Measurements from ENCODE around the gene HPCAL1.
"Not testable (repeated sequence)": the region's sequence is repeated elsewhere in the genome, so short reads cannot be mapped to it uniquely, and the experiment has no call there.

The HPCAL1 gene

DNA sequence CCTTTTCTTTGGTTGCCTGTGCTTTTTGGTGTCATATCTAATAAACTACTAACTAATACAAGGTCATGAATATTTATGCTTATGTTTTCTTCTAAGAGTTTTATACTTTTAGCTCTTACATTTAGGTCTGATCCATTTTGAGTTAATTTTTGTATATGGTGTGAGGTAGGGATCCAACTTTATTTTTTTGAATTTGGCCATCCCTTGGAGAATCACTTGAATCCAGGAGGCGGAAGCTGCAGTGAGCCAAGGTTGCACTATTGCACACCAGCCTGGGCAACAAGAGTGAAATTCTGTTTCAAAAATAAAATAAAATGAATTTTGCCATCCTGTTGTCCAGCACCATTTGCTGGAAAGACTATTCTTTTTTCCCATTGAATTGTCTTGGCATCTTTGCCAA, 8.6 kb upstream of the HPCAL1 start:
- no peak overlapping the region for H3K4me3 ChIP-seq (ENCODE audit: low read depth, low read length)
- TF ChIP-seq, protein P1, sequence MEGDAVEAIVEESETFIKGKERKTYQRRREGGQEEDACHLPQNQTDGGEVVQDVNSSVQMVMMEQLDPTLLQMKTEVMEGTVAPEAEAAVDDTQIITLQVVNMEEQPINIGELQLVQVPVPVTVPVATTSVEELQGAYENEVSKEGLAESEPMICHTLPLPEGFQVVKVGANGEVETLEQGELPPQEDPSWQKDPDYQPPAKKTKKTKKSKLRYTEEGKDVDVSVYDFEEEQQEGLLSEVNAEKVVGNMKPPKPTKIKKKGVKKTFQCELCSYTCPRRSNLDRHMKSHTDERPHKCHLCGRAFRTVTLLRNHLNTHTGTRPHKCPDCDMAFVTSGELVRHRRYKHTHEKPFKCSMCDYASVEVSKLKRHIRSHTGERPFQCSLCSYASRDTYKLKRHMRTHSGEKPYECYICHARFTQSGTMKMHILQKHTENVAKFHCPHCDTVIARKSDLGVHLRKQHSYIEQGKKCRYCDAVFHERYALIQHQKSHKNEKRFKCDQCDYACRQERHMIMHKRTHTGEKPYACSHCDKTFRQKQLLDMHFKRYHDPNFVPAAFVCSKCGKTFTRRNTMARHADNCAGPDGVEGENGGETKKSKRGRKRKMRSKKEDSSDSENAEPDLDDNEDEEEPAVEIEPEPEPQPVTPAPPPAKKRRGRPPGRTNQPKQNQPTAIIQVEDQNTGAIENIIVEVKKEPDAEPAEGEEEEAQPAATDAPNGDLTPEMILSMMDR (IDR thresholded peaks at IDR 0.05; ENCODE audit: low read depth, low read length), result no peak

DNA sequence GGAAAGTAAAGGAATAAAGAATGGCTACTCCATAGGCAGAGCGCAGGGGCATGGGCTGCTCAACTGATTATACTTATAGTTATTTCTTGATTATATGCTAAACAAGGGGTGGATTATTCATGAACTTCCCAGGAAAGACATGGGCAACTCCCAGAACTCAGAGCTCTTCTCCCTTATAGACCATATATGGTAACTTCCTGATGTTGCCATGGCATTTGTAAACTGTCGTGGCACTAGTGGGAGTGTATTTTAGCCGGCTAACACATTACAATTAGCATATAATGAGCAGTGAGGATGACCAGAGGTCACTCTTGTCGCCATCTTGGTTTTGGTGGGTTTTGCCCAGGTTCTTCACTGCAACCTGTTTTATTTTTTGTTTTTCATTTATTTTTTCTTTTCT, 7.1 kb upstream of the HPCAL1 start:
- H3K4me3 ChIP-seq (ENCODE audit: low read depth, low read length), result not testable (repeated sequence)

DNA sequence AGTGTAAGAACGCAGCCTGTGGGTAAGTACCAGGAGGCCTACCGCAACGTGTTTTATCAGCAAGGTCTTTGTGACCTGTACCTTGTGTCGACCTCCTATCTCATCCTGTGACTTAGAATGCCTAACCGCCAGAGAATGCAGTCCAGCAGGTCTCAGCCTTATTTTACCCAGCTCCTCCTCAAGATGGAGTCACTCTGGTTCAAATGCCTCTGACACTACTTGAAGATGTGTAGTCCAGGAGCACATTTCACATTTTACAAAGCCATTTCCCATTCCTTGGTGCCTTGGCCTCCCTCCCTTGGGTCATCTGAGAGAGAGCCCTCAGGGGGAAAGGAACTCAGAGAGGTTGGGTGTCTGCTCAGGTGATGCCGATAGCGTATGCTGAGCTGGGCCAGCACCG, 6.6 kb upstream of the HPCAL1 start:
- TF ChIP-seq, protein P1 (IDR thresholded peaks at IDR 0.05; ENCODE audit: low read depth, low read length), result no peak
- H3K4me3 ChIP-seq (ENCODE audit: low read depth, low read length), result no peak overlapping the region

DNA sequence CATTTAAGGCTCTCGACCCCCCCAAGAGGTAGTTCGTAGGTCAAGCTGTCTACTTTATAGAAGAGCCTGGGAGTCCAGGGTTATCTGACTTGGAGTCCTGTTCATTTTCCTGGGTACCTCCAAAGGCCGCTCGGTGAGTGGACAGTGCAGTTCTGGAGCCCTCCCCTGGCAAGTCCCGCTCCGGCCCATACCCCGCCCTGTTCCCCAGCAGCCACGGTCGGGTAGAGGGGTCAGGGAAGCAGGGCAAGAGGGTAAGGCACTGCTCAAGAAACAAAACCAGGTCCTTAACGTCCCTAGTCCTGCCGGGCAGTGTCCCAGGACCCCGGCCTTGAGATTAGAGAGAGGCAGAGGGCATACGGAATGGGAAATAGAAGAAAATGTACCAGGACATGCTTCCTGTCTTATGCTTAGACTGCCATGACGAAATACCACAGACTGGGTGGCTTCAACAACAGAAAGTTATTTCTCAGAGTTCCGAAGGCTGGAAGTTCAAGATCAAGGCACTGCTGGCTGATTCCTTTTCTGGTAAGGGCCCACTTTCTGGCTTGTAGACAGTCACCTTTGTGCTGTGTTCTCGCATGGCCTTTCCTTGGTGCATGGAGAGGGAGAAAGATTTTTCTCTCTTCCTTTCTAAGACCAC, 5.4 kb upstream of the HPCAL1 start:
- H3K4me3 ChIP-seq (ENCODE audit: low read depth, low read length), result no peak overlapping the region

DNA sequence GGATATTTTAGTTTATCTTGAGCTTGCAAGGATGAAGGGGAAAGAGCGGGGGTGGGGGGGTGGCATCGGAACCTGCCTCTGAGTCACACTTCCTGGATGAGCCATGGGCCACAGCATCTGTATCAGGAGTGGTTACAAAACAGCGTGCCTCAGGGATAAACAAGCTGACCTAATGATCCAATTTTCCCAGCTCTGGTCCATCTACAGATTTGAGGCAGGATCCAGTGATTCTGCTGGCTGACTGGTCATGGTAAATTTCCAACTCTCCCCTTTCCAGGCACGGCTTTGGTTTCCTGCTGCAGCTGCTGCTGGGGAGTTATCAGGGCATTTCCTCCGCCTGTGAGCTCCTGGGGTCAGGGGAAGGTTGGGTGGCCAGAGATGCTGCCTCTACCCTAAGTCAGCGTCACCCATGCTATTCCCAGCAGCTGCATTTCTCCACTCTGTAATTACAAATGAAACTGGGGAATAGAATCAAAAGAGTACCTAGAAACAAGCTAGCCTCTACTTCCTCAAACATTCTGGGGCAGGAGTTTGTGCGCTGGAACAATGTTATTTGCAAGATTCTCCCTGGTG, 4.7 kb upstream of the HPCAL1 start:
- H3K4me3 ChIP-seq (ENCODE audit: low read depth, low read length), result no peak overlapping the region

More for the DNA sequence above, 5.4 kb upstream of the HPCAL1 start:
- TF ChIP-seq, protein P1 (IDR thresholded peaks at IDR 0.05; ENCODE audit: low read depth, low read length), result no peak

DNA sequence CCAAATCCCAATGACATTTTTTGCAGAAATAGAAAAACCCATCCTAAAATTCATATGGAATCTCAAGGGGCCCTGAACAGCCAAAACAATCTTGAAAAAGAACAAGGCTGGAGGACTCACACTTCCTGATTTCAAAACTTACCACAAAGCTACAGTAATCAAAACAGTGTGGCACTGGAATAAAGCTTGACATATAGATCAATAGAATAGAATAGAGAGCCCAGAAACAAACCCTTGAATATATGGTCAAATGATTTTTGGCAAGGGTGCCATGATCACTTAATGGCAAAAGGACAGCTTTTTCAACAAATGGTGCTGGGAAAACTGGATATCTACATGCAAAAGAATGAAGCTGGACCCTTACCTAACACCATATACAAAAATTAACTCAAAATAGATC, 3.9 kb upstream of the HPCAL1 start:
- not testable (repeated sequence) for H3K4me3 ChIP-seq (ENCODE audit: low read depth, low read length)

More for the DNA sequence above, 4.7 kb upstream of the HPCAL1 start:
- TF ChIP-seq, protein P1 (IDR thresholded peaks at IDR 0.05; ENCODE audit: low read depth, low read length), result no peak

DNA sequence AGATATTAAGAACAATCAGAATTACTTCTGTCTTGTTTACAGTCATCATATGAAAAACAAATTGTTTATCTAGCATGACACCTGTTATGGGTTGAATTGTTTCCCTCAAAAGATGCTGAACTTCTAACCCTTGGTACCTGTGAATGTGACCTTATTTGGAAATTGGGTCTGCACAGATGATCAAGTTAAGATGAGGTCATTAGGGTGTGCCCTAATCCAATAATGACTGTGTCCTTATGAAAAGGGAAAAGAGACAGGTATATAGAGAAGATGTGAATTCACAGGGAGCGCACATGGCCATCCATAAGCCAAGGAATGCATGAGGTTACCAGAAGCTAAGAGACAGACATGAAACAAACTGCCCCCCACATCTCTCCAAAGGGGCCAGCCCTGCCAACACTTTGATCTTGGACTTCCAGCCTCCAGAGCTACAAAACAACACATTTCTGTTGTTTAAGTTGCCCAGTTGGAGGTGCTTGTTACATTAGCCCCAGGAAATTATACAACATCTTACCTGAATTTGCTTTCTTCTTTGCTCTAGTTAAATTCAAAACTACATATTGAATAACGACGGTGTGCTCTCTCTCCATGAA, 2.3 kb upstream of the HPCAL1 start:
- no peak overlapping the region for H3K4me3 ChIP-seq (ENCODE audit: low read depth, low read length)
- TF ChIP-seq, protein P1 (IDR thresholded peaks at IDR 0.05; ENCODE audit: low read depth, low read length), result no peak

DNA sequence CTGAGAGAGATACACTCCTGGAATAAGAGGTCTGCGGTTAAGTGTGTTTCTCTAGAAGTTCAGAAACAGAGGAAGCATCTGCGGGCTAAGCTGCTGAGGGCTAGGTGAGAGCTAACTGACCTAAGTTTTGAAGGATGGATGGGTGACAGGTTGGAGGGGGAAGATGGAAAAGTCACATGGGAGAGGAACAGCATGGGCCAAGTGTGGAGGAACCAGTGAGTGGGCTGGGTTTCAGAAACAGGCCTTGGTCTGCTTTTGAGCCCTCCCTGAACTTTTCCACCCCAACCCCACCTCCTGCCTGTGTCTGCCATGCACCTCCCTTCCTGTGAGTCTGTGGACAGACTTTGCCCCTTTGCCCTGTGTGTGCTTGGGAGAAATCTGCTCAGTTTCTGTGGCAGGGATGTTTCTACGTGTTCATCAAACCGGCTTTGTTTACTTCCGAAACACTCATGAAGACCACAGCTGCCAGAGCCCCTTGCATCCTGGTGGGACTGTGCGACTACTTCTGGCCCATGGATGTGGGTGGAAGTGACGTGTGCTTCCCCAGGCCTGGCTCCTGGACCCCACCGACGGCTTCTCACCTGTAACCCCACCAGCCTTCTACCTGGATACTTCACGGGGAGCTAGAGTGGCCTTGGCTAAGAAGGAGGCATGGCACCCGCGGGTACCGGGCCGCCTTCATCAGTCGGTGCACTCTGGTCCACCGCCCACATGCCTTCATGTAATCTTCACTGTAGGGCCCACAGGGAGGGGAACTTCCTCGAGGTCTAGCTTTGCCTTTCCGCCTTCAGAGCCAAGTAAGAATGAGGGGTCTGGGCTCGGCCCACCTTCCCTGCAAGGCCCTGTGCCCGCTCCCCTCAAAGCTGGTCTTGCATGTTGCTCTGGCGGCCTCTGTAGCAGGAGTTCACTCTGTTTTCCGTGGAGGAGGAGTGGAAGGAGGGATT, 1.4 kb upstream of the HPCAL1 start:
- TF ChIP-seq, protein P1 (IDR thresholded peaks at IDR 0.05; ENCODE audit: low read depth, low read length), result no peak
- no peak overlapping the region for H3K4me3 ChIP-seq (ENCODE audit: low read depth, low read length)

Measured in WI38 (cell line).